Hematopoietic multipotent progenitor cell treated with erythropoietin and hydrocortisone succinate and interleukin-3 and kit ligand, for 8 days (in vitro differentiated cells): Measurements from ENCODE around the gene CCM2.

Experiments used
- DNase-seq: peaks from one replicate; pipeline ENCODE4 v3.0.0-alpha.2; 2015

The CCM2 gene

DNA sequence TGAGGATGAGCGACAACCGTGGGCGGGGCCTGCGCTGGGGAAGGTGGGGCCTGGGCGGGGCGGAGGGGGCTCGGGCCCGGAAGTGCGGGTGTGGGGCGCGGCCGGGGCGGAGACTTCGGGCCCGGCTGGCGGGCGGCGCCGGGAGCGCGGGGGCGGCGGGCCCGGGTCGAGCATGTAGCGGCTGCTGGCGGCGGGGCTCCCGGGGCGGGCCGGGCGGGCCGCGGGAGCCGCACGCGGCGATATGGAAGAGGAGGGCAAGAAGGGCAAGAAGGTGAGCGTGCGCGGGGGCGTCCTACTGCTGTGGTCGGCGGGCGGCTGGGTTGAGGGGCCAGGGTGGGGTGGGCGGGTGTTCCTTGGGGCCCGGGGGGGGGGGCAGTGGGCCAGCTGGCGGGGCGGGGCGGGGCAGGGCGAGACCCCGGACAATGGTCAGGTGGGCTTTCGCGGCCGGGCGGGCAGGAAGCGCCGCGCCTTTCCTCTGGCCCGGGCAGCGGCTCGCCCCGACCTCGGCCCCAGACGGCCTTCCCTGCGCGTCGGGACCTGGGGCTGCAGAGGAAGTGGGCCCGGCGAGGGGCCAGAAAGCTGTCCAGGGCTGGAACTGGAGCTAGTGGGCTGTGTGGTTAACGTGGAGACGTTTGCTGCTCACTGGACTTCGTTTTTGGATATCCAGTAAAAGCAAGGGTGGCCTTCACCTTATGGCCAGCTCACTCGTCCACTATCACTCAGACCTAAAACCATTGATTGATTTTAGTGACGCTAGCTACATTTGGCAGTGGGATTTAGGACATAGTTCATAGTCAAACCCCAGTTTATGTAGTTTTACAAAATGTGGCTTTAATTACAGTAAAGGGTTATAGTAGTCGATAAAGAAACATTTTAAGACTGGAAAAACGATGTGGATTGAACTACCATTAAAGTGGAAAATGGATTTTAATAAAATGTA lies at the start of gene CCM2:
Gene CCM2 (plus strand): TSS at position 109 of the 940 bp plus-strand sequence. CDS start 133 bp downstream, at position 242.
- DNase-seq = no peak

DNA sequence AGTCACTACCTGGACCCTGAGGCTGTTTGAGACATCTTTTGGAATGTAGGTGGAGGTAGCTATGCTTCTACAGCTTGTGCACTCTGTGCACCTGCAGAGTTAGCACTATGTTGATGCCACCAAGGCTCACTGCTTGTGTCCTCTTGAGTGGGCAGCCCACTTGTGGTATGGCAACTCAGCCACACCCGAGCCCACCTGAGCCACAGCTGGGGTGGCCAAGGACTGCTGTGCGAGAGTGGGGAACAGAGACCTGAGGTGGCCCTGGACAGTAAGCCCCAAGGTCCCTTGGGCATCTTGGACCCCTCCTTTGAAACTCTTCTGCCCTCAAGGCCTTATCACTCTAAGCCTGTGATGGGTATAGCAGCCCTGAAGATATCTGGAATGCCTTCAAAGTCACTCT lies 46.8 kb upstream of the CCM2 start:
- DNase-seq = no peak

DNA sequence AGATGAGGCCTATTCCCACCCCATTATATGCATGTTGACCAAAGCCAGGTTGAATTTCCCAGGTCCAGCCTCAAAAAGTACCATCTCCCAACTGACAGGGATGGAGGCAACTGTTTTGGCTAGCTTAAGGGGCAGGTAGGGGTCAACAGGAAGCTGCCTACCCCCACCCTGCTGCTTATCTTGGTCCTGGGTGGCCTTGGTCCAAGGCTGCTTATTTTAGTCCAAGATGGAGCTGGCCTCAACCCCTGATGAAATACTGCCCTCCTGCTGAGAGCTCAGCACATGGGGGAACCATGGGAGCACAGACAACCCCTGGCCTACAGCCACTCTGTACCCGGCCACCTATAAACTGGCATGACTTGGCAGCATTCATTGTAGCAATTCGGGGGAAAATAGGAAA lies 44.3 kb upstream of the CCM2 start:
- DNase-seq = no peak

DNA sequence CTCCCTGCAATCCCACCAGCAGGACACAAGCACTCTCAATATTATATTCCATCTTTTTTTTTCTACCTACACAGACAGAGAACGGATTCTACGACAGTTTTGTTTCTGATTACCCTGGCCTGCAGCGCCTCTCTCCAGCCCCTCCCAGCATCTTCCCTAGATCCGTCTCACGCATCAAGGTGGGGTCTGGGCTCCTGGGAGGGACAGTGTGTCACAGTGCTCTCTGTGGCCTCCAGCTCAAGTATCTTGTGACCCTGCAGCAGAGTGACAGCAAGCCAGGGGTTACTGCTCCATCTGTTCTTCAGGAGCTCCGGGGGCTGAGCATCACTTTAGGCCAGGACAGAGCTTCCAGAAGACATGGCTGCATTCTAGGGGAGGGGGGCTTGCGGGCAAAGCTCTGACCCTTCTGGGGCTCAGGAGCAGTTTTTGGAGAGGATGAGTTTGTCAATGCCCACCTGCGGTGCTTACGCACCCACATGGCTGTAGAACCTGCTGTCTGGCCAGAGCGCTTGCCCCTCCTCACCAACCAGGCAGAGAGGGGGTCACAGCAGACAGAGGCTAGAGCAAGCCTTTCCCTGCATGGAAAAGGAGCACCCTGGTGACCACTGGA lies 43.7 kb upstream of the CCM2 start:
- no peak for DNase-seq

DNA sequence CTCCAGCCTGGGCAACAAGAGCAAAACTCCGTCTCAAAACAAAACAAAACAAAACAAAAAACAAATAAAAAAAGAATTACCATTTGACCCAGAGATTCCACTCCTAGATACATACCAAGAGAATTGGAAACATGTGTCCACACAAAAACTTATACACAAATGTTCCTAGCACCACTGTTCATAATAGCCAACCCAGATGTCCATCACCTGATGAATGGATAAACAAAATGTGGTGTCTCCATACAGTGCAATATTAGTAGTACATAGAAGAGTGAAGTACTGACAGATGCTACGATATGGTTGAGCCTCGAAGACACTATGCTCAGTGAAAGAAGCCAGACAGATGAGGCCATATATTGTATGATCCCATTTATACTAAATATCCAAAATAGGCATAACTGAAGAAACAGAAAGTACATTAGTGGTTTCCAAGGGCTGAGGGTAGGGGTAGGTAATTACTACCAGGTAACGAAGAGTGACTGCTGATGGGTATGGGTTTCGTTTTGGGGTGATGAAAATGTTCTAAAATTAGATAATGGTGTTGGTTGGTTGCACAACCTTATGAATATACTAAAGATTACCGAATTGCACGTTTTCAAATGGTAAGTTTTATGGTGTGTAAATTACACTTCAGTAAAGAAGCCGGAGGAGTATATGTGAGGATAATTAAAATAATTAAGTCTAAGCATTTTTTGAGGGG lies 41.2 kb upstream of the CCM2 start:
- DNase-seq = no peak

DNA sequence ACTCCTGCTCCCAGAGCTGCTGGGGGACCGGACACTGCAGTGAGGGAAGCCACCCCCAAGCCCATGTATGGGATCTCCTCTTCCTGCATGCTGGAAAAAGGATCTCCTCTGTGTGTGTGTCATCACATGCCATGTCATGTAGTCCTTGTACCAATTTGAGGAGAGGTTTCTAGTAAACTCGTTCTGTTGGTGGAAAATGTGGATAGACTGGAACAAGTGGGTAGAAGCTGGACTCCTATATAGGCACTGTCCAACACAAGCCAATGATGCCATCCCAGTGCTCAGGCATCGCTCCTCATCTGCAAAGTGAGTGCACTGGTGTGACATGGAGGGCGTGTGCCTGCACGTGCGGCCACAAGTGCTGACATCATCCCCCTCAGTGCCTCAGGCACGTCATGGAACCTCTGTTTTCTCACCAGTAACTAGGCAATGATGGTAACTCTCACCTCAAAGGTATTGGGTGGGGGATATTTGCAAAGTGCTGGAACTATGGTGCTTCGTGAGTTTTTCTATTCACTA lies 40.5 kb upstream of the CCM2 start:
- no peak for DNase-seq

DNA sequence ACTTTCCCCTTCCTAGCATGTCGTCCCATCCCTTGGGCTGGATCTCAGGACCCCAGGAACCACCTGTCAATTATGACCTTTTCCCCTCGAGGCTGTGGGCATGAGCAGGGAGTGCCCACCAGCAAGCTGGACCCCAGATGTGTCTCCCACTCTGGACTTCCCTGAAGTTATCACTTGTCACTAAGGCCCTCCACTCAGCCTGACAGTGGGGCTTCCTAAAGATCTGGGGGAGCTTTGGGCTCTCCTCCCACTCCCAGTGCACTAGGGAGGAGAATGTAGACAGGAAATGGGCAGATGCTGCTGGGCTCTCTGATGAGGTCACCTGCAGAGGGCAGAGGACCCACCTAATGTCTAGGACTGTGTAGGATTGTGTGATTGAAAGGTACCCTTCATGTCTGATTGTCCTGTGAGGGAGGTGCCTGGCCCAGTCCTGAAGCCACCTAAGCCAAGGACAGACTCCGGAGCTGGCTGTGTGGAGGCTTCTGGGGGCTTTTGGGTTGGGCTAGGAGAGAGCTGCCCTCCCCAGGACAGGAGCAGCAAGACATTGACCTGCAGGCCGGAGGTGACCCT lies 39.9 kb upstream of the CCM2 start:
- no peak for DNase-seq

DNA sequence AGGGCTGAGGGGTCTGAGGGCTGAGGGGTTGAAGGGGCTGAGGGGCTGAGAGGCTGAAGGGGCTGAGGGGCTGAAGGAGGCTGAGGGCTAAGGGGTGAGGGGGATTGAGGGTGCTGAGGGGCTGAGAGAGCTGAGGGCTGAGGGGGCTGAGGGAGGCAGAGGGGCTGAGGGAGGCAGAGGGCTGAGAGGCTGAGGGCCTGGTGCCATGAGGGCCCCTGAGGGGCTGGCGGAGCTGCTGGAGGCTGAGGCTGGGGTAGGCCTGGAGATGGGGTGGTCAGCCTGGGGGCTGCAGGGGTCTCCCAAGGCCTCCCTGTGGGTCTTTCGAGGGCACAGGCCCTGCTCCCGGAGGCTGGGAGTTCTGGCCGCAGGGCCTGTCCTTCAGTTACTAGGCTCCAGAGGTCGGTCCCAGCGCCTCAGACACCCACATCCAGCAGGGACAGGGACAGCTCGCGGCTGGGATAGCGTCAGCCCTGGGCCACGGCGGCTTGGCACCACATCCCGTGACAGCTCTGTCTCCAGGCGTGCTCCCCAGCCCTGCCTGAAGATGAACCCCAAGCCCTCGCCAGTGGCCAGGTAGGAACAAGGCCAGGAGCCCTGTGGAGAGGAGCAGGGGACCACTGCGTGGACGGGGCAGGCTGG lies 38.0 kb upstream of the CCM2 start:
- DNase-seq = no peak

DNA sequence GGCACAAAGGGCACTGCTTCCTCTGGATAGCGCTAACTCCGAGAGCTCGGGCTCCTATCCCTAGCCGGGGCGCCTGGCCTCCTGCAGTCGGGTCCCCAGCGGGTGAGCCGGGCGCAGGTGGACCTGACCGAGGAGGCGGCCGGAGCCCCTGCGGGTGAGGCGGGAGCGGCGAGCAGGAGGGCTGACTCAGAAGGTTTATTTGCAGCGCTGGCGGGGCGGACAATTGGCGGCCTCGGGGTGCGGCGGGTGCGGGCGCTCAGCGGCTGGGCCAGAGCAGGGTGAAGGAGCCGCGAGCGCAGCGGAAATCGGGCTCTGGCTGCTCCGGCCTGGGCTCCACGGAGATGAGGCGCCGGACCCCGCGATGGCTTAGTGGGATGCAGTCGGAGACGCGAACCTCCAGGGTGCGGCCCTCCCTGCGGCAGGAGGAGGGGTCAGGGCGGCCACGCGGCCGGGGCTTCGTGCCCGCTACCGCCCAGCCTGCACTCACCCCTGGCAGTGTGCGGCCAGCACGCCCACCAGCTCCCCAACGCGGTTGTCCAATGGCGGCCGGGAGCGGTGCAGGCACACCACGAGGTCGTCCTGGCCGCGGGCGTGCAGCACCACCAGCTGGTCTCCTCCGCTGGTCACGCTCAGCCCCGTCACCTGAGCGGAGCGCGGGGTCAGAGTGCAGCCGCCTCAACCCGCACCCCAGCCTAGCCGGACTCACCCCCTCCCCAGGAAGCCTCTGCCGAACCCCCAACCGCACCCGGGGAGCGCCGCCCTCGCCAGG lies 37.3 kb upstream of the CCM2 start:
- no peak for DNase-seq

DNA sequence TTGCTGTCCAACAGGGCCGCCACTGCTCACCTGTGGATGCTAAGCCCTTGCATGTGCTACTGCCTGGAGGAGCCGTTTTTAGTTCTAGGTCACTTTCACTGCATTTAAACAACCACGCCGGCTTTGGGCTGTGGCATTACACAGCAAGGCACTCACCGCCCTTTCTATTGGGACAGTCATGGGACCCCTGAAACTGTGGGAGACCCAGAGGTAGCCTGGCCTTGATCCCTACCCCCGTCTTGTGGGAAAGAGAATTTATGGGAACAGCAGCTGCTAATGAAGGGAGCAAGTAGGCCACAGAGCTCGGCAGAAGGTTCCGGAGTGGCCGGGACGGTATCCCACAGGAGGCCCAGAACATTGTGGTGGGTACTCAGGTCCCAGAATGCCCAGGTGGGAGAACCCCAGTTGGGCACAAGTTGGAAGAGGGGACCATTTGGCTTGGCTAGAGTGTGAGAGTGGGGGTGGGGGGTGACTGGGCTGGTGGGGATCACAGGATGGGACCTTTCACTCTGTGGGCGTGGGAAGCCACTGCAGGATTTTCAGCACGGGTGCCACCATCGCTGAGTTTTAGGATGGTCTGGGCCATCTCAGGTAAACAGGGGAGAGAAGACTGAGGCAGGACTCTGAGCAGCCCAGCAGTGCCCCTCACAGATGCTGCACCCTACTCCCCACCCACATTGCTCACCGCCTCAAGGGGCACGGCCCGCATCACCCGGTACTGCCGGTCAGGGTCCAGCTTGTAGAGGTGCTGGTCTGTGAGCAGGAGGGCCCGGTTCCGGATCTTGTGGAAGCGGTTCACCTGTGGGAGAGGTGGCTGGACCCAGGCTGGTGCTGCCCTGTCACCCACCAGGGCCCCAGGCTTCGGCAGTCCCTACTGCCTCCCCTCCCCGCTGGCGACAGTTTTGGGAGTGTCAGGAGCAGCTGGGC lies 36.4 kb upstream of the CCM2 start:
- DNase-seq = no peak

DNA sequence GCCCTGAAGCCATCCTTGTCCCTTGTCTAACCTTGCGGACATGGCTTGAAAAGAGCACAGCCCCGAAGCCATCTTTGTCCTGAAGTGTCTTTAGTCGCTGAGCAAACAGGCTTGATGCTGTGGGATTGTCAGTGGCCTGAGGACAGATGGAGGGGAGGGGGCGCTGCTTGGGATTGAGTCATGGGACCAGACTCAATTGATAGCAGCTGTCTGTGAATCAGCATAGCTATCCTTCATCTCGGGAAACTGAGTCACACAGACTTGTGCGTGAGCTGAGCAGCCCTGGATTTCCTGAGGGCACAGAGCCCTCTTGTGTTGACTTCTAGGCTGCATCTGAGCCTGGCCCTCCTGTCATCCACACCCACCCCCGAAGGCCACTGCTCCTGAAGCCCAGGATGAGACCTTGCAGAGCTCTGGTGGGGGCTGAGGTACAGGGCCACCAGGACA lies 35.6 kb upstream of the CCM2 start:
- no peak for DNase-seq

DNA sequence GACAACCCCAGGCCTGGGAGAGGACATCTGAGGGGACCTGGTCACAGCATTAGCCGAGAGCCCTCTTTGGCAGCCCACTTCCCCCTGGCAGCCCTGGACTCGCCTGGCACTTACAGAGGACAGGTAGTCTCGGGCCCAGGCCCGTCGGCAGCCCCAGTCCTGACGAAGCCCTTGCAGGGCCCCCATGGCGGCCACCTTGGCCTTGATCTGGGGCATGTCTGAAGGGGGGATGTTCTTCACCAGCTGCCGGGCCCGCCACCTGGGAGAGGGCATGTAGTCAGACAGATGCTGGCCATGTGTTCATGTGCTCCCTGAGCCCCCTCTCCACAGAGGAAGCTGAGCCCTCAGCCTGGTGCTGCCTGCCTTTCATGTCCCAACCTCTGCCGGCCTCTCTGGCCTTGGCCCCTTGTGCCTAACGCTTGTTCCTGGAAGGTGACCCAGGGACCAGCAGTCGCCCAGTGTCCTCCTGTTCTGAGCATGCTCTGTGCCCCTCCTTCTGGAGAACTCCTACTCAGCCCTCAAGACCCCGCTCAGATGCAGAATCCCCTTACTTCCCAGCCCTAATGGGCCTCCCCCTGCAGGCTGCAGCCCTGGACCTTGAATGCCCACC lies 35.1 kb upstream of the CCM2 start:
- no peak for DNase-seq

DNA sequence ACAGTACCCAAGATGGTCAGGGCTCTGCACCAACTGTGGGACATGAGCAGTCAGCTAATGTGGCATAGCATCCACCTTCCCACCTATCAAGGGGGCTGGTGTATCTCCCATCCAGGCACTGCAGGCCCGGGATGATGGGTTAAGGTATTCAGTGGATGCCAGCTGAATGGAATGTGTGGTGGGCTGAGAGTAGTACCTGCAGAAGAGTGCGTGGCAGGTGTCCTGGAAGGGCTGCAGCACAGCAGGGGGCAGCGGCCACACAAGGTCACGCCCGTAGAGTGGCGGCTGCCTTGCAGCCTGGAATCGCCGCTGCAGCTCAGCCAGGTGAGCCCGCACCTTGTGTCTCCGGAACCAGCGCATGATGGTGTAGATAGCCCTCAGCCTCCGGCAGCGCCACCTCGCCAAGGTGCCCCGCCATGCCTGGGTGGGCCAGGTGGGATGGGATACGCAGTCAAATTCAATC lies 34.5 kb upstream of the CCM2 start:
- DNase-seq = no peak

DNA sequence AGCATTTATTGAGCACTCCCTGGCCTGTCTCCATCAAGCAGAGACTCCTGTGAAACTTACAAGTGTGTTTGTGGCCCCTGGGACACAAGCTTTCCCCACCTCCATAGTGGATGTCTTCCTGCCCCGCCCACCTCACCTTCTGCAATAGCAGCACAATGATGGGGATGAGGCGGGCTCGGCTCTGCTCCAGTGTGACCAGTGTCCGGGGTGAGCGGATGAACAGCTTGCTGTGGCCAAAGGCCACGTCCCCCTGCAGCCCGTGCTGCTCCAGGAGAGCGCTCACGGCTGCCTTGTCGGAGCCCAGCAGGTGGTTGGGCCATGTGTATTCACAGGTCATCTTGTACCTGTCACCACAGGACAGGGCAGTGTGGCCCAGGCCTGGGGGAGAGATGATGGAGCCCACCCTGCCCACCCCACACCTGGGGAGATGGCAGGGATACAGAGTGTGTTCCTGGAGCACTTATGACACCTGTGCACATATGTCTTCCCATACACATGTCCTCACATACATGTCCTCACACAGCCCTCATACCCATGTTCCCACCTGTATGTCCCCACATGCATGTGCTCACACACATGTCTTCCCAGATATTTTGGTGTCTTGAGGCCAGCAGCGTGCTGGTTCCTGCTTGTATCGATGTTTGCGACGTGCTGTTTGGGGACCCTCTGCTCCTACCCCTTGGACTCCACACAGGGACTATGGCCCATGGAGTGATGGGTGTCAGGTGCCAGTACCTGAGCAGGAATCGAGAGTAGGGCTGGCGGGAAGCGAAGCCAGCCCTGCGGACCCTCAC lies 33.9 kb upstream of the CCM2 start:
- no peak for DNase-seq

DNA sequence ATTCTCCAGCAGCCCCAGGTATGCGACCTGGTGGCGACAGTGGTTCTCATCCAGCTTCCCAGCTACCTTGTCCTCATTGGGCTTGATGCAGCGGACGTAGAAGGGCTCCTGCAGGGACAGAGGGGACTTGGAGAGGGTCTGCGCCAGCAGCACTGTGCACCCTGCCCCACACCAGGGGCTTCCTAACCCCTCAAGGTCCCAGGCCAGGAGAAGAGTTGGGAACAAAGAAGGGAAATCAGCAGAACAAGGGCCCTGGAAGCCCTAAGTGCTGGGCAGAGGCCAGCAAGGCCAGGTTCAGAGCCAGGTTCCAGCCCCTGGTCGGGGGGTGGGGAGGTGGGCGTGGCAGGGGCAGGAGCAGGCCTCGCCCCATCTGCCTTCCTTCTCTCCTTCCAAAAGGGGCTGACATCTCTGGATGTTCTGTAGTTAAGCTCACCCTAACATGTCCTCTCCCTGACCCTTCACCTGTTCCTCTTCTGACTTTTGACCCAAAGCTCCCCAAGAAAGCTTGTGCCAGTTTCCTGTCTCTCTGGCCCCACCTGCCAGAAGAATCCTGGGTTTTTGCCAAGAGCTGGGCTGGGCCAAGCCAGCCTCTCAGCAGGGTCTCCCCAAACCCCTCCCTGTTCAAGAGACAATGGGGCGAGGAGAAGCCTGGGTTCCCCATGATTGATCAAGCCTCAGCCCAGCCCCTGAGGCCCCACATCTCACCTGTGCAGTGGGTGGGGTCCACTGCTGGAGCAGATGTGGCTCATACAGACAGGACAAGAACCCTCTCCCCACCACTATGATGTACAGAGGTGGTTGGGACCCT lies 33.1 kb upstream of the CCM2 start:
- DNase-seq = no peak

DNA sequence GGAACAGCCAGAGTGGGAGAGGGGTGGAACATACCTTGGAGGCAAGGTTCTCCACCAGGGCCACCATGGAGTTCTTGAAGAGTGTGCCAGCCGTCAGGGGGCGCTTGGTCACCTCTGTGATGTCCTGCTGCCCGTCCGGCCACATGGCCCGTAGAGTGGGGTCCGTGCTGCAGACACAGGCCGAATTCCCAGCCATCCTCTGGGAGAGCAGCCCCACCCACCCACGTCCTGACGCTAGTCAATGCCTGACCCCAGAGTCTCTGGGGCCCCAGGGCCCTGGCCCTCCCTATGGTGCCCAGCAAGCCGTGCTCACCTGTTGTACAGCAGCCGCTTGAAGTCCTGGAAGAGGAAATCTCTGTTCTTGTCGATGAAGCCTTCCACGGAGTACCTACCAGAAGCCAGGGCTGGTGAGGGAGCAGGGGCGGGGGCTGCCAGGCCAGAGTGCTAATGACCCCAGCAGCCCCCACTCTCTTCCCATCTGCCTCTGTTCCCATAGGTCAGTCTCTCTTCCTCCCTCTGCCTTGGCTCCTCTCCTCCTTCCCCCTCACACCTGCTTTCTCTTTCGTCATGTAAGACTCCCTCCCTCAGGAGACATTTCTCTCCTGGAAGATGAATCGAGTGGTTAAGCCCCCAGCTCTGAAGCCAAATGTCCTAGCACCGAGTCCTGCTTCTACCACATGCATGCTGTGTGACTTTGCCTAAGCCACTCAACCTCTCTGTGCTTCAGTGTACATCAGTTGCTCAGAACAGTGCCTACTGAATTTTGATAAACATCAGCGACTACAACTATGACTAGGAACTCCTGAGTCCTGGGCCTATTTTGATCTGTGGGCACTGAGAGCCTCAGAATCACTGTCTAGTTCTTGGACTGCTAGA lies 32.2 kb upstream of the CCM2 start:
- DNase-seq = no peak

DNA sequence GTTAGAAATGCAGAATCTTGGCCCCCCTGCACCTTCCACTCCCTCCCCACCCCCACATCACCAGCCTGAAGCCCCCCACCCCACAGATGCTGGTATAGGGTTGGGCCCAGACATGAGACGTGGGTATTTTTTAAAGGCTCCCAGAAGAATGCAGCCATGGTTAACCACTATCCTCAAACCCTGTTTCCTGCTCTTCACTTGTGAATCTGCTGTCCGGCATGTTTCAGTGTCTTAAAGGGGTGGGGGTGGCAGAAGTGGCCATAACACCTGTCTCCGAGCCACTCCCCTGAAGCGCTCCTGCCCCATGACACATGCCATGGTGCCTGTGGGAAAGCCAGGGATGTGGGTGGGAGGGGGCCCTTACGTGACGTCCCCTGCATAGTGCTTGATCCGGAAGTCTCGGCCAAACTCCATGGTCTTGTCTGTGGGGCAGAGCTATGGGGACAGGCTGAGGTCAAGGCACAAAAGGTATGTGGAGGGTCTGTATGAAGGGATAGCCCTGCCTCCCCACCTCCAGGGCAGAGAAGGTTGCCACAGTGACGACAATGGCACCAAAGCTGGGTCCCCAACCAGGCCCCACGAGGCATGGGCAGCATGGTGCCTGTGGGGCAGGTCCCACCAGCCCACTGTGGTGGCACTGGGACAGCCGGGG lies 30.8 kb upstream of the CCM2 start:
- DNase-seq = no peak
